ENCODE data around the gene ARHGAP1.

Gene ARHGAP1

GRCh38 chr11:46681814-46682213 is 18.6 kb downstream of the ARHGAP1 start:
- no peak overlapping the region for H3K9ac ChIP-seq (ENCODE audit: insufficient read length, low read depth)
- H3K36me3 ChIP-seq (ENCODE audit: insufficient read depth, insufficient read length, low read length), result peaks cover 68% of the 10 kb centered on the region
- peaks cover 17% of the 10 kb centered on the region for H3K4me1 ChIP-seq (ENCODE audit: insufficient read depth, insufficient read length)
- DNase-seq (ENCODE audit: low read depth, low spot score), result no peak
- no peaks in the 10 kb centered on the region for H3K27me3 ChIP-seq (ENCODE audit: insufficient read depth, insufficient read length)
- no peak overlapping the region for H3K4me3 ChIP-seq (ENCODE audit: insufficient read length, low read depth)
- no peaks in the 10 kb centered on the region for H3K9me3 ChIP-seq (ENCODE audit: insufficient read depth, low read length)
- TF ChIP-seq ZNF274 (IDR thresholded peaks at IDR 0.05; ENCODE audit: low read depth, low read length), result no peak
- TF ChIP-seq YY1 (IDR thresholded peaks at IDR 0.05; ENCODE audit: insufficient read depth, insufficient read length), result no peak
- no peak for TF ChIP-seq SUZ12 (IDR thresholded peaks at IDR 0.05; ENCODE audit: extremely low read depth, insufficient read depth, insufficient read length)

GRCh38 chr11:46680815-46681214 is 19.6 kb downstream of the ARHGAP1 start:
- peaks cover 68% of the 10 kb centered on the region for H3K36me3 ChIP-seq (ENCODE audit: insufficient read depth, insufficient read length, low read length)
- peaks cover 20% of the 10 kb centered on the region for H3K4me1 ChIP-seq (ENCODE audit: insufficient read depth, insufficient read length)
- H3K4me3 ChIP-seq (ENCODE audit: insufficient read length, low read depth), result no peak overlapping the region
- no peak overlapping the region for H3K9ac ChIP-seq (ENCODE audit: insufficient read length, low read depth)
- DNase-seq (ENCODE audit: low read depth, low spot score), result no peak
- no peak for TF ChIP-seq ZNF274 (IDR thresholded peaks at IDR 0.05; ENCODE audit: low read depth, low read length)
- no peak for TF ChIP-seq YY1 (IDR thresholded peaks at IDR 0.05; ENCODE audit: insufficient read depth, insufficient read length)
- TF ChIP-seq SUZ12 (IDR thresholded peaks at IDR 0.05; ENCODE audit: extremely low read depth, insufficient read depth, insufficient read length), result no peak
- H3K9me3 ChIP-seq (ENCODE audit: insufficient read depth, low read length), result no peaks in the 10 kb centered on the region
- H3K27me3 ChIP-seq (ENCODE audit: insufficient read depth, insufficient read length), result no peaks in the 10 kb centered on the region

- no peaks in the 10 kb centered on the region for H3K27me3 ChIP-seq (ENCODE audit: insufficient read depth, insufficient read length)
- H3K4me1 ChIP-seq (ENCODE audit: insufficient read depth, insufficient read length), result peaks cover 25% of the 10 kb centered on the region
Observed at GRCh38 chr11:46680164-46680760, 20.2 kb downstream of the ARHGAP1 start.

GRCh38 chr11:46679241-46680163 is 20.9 kb downstream of the ARHGAP1 start:
- H3K9ac ChIP-seq (ENCODE audit: insufficient read length, low read depth), result no peak overlapping the region
- peaks cover 25% of the 10 kb centered on the region for H3K4me1 ChIP-seq (ENCODE audit: insufficient read depth, insufficient read length)
- H3K9me3 ChIP-seq (ENCODE audit: insufficient read depth, low read length), result no peaks in the 10 kb centered on the region
- no peak for TF ChIP-seq ZNF274 (IDR thresholded peaks at IDR 0.05; ENCODE audit: low read depth, low read length)
- no peak for TF ChIP-seq SUZ12 (IDR thresholded peaks at IDR 0.05; ENCODE audit: extremely low read depth, insufficient read depth, insufficient read length)
- no peak for TF ChIP-seq YY1 (IDR thresholded peaks at IDR 0.05; ENCODE audit: insufficient read depth, insufficient read length)
- H3K4me3 ChIP-seq (ENCODE audit: insufficient read length, low read depth), result no peak overlapping the region
- H3K36me3 ChIP-seq (ENCODE audit: insufficient read depth, insufficient read length, low read length), result peaks cover 66% of the 10 kb centered on the region
- H3K27me3 ChIP-seq (ENCODE audit: insufficient read depth, insufficient read length), result no peaks in the 10 kb centered on the region
- no peak for DNase-seq (ENCODE audit: low read depth, low spot score)

More at GRCh38 chr11:46680164-46680760, 20.2 kb downstream of the ARHGAP1 start:
- no peak for DNase-seq (ENCODE audit: low read depth, low spot score)
- TF ChIP-seq SUZ12 (IDR thresholded peaks at IDR 0.05; ENCODE audit: extremely low read depth, insufficient read depth, insufficient read length), result no peak
- no peak for TF ChIP-seq YY1 (IDR thresholded peaks at IDR 0.05; ENCODE audit: insufficient read depth, insufficient read length)
- TF ChIP-seq ZNF274 (IDR thresholded peaks at IDR 0.05; ENCODE audit: low read depth, low read length), result no peak
- H3K9me3 ChIP-seq (ENCODE audit: insufficient read depth, low read length), result no peaks in the 10 kb centered on the region
- H3K4me3 ChIP-seq (ENCODE audit: insufficient read length, low read depth), result no peak overlapping the region
- no peak overlapping the region for H3K9ac ChIP-seq (ENCODE audit: insufficient read length, low read depth)
- H3K36me3 ChIP-seq (ENCODE audit: insufficient read depth, insufficient read length, low read length), result peaks cover 66% of the 10 kb centered on the region

- Histone ChIP-seq H3K4me3 (ENCODE audit: insufficient read length, low read depth) (no peak overlapping the region), H3K27me3 (ENCODE audit: insufficient read depth, insufficient read length) (no peaks in the 10 kb centered on the region), H3K9ac (ENCODE audit: insufficient read length, low read depth) (no peak overlapping the region), H3K9me3 (ENCODE audit: insufficient read depth, low read length) (no peaks in the 10 kb centered on the region), H3K4me1 (ENCODE audit: insufficient read depth, insufficient read length) (peaks cover 30% of the 10 kb centered on the region), H3K36me3 (ENCODE audit: insufficient read depth, insufficient read length, low read length) (peaks cover 65% of the 10 kb centered on the region)
- TF ChIP-seq ZNF274 (IDR thresholded peaks at IDR 0.05; ENCODE audit: low read depth, low read length) (no peak), SUZ12 (IDR thresholded peaks at IDR 0.05; ENCODE audit: extremely low read depth, insufficient read depth, insufficient read length) (no peak), YY1 (IDR thresholded peaks at IDR 0.05; ENCODE audit: insufficient read depth, insufficient read length) (no peak)
- DNase-seq (ENCODE audit: low read depth, low spot score), result no peak
Observed at GRCh38 chr11:46678741-46679130, 21.7 kb downstream of the ARHGAP1 start.

GRCh38 chr11:46677991-46678740 is 22.3 kb downstream of the ARHGAP1 start:
- Histone ChIP-seq H3K36me3 (ENCODE audit: insufficient read depth, insufficient read length, low read length) (peaks cover 68% of the 10 kb centered on the region), H3K9ac (ENCODE audit: insufficient read length, low read depth) (peak overlapping the region; percentile 43), H3K4me1 (ENCODE audit: insufficient read depth, insufficient read length) (peaks cover 35% of the 10 kb centered on the region), H3K27me3 (ENCODE audit: insufficient read depth, insufficient read length) (no peaks in the 10 kb centered on the region), H3K9me3 (ENCODE audit: insufficient read depth, low read length) (no peaks in the 10 kb centered on the region), H3K4me3 (ENCODE audit: insufficient read length, low read depth) (no peak overlapping the region)
- no peak for DNase-seq (ENCODE audit: low read depth, low spot score)
- TF ChIP-seq SUZ12 (IDR thresholded peaks at IDR 0.05; ENCODE audit: extremely low read depth, insufficient read depth, insufficient read length) (no peak), ZNF274 (IDR thresholded peaks at IDR 0.05; ENCODE audit: low read depth, low read length) (no peak)
